ENCODE data around the gene GEN1.

Gene GEN1

GRCh38 chr2:17752892-17753802 is 791 bp upstream of the GEN1 start:
- DNase-seq (ENCODE audit: low read depth), result no peak

GRCh38 chr2:17754773-17755425 is 961 bp downstream of the GEN1 start:
- no peak for DNase-seq (ENCODE audit: low read depth)

GRCh38 chr2:17756668-17757067 is 2.7 kb downstream of the GEN1 start:
- DNase-seq (ENCODE audit: low read depth), result no peak

- DNase-seq (ENCODE audit: low read depth), result no peak
Observed at GRCh38 chr2:17757321-17757720, 3.4 kb downstream of the GEN1 start.

DNA sequence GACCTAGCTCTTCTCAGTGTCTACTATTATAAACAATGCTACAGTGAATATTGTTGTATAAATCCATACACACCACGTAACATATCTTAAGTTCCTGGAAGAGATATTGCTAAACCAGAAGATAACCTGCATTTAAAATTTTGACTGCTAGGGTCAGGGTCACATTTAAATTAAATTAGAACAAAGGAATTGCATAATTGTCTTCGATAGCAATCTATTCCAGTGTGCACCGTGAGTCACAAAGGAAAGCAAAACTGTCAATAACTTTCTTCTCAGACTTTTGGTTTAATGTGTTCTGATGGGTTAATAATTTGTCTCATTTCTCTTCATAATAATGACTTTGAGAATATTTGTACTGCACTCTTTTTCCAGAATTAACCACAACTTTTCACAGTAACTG is 4.2 kb downstream of the GEN1 start:
- no peak for DNase-seq (ENCODE audit: low read depth)

DNA sequence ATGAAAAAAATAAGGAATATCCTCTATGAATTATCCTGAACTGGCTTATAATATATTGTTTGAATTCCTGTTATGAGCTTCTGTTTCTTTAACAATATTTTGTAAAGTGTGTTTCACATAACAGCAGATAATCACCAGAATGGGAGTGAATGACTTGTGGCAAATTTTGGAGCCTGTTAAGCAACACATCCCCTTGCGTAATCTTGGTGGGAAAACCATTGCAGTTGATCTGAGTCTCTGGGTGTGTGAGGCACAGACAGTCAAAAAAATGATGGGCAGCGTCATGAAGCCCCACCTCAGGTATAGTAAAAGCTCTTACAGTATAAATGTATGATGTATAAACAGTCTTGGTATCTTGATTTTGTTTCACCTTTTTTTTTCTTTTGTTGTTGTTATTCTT is 5.9 kb downstream of the GEN1 start:
- DNase-seq (ENCODE audit: low read depth), result no peak

DNA sequence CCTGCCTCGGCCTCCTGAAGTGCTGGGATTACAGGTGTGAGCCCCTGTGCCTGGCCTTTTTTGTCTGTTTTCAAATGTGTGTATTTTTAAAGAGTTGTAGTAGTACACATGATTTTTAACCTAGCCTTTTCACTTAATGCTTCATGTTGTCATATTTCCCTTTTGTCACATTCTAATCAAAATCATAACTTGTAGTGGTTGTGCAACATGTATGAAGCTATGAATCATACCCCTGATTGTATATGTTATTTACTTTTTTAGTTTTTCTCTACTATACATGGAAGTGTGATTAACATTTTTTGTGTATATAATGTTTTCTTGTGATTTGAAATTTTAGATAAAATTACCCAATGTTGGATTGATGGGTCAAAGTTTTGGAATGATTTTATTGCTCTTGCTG is 8.5 kb downstream of the GEN1 start:
- no peak for DNase-seq (ENCODE audit: low read depth)

- DNase-seq (ENCODE audit: low read depth), result no peak
Observed at GRCh38 chr2:17763641-17764333, 9.8 kb downstream of the GEN1 start.

- no peak for DNase-seq (ENCODE audit: low read depth)
Observed at GRCh38 chr2:17765398-17765797, 11.5 kb downstream of the GEN1 start.

GRCh38 chr2:17768894-17769293 is 15.0 kb downstream of the GEN1 start:
- no peak for DNase-seq (ENCODE audit: low read depth)

GRCh38 chr2:17771956-17772355 is 18.0 kb downstream of the GEN1 start:
- no peak for DNase-seq (ENCODE audit: low read depth)

DNA sequence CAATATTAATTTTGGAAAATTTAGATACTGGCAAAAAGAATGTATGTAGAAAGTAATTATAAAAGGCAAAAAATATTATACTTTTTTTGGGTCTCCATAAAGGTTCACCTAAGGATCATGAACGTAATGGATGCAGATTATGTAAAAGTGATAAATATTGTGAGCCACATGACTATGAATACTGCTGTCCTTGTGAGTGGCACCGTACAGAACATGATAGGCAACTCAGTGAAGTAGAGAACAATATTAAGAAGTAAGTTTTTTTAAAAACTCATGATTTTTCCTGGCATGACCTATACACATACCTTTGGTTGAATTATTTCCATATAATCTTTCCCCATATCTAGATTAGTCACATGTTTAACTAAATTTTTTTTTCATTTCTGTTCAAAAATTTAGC is 18.6 kb downstream of the GEN1 start:
- no peak for DNase-seq (ENCODE audit: low read depth)

DNA sequence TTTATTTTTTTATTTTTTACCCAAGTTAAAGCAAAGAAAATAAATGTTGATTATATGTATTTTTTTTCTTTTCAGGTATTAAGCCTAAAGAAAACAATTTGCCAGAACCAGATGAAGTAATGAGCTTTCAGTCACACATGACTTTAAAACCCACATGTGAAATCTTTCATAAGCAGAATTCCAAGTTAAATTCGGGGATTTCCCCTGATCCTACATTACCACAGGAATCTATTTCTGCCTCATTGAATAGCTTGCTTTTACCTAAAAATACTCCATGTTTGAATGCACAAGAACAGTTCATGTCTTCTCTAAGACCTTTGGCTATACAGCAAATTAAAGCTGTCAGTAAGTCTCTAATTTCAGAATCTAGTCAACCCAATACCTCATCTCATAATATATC is 26.6 kb downstream of the GEN1 start:
- no peak for DNase-seq (ENCODE audit: low read depth)

GRCh38 chr2:17781482-17781881 is 27.5 kb downstream of the GEN1 start:
- no peak for DNase-seq (ENCODE audit: low read depth)

- no peak for DNase-seq (ENCODE audit: low read depth)
Observed at GRCh38 chr2:17786727-17787126, 32.8 kb downstream of the GEN1 start.

DNA sequence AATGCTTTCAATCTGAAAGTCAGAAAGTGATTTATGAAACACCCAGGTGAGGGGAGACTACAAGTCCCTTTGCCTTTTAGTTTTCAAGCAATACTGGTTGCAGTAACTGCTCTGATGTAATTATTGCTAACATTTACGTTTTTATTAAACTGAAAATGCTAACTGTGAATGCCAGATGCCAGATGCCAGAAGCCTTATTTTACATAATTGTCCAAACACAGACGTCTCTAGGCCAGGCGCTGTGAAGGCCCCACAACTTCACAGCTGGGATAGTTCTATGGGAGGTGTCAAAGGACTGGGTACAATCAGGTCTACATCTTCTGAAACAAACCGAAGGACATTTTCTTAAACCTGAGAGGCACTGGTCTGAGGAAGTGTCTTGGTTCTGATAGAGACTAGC is 34.8 kb downstream of the GEN1 start:
- DNase-seq (ENCODE audit: low read depth), result no peak

- no peak for DNase-seq (ENCODE audit: low read depth)
Observed at GRCh38 chr2:17790536-17790935, 36.6 kb downstream of the GEN1 start.

DNA sequence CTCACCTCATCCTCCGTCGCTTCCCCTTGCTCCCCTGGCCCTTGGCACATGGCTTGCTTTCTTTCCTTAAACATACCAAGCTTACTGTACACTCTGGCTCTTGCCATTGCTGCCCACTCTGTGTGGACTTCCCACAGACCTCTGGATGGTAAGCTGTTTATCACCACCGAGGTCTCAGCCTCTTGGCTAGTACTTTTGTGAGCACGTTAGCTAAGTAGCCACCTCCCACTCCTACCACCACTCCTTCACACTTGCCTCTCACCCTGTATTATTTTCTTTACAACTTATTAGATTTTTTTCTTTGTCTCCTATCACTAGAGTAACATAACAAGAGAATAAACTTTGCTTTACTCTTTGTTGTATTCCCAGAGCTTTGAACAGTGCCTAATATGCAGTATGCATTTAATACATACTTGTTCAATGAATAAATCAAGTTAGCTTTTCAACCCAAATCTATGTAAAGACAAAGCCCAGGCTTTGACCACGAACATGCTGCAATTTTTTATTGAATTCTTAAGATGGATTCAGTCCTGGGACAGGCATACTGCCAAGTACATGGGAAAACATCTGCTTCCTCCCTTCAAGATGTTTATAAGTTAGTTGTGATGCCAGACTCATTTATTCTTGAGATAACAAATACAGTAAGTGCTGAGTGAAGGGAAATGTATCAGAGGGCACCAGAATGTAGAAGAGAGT is 37.3 kb downstream of the GEN1 start:
- no peak for DNase-seq (ENCODE audit: low read depth)

DNA sequence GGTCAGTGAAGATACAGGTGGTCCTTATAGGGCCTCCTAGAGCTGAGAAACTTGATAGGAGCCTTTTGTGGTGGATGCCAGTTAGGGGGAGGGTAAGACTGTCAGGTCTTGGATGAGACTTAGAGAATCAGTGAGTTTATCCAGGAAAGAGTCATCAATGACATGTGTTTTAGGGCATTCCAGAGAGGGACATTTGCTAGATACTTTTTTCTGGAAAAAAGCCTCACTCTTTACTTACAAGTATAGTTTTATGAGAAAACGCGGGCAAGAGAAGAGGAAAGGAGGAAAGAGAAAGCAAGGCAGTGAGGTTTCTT is 37.8 kb downstream of the GEN1 start:
- no peak for DNase-seq (ENCODE audit: low read depth)

GRCh38 chr2:17792515-17792914 is 38.6 kb downstream of the GEN1 start:
- DNase-seq (ENCODE audit: low read depth), result no peak

GRCh38 chr2:17793296-17793695 is 39.4 kb downstream of the GEN1 start:
- no peak for DNase-seq (ENCODE audit: low read depth)

- DNase-seq (ENCODE audit: low read depth), result no peak
Observed at GRCh38 chr2:17793803-17794354, 39.9 kb downstream of the GEN1 start.

Data from activated T-cell treated with anti-CD3 and anti-CD28 coated beads for 1 hour (primary cell).